ENCODE data around the gene FCF1.

FCF1 gene, protein sequence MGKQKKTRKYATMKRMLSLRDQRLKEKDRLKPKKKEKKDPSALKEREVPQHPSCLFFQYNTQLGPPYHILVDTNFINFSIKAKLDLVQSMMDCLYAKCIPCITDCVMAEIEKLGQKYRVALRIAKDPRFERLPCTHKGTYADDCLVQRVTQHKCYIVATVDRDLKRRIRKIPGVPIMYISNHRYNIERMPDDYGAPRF

DNA sequence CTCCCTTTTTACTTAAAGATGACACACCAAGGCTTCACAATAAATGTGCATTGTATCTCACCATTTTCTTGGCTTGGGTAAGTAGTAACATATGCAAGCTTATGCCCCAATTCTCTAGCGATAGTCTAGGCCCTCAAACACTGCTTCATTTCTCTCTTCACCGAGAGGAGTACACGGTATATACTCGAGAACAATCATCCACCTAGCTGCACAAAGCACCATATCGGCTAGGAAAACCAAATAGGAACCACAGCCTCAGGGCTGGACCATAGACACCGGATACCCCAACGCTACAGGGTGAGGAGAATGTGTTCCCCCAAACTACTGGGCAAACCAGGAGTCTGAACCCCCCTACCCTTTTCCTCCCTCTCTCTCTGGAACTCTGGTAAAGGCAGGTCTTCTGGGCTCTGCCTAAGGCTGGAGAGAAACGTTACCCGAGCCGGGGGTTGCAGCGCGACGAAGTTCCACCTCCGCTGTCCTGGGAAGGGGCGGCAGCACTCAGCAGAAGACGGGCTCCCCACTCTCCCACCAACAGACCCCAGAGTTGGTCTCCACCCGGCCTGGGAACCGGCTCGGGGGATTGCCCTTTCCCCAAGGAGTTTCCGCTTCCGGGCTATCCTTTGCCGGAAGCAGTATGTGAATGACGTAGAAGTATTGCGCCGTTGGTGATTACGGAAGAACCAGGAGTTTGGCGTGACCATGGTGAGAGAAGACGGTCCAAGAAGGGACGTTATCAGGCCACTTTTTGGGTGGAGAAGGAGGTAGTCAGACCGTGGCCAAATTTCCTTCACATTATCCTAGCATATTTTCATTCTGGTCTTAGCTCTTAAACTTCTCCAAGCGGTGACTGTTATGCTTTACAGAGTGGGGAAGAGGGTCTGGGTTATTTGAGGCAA is at the start of gene FCF1, which contains the start of gene AREL1:
TSS of gene FCF1 (plus strand) at position 646 of the 896 bp plus-strand sequence. CDS start at position 700, 54 bp downstream.
TSS of gene AREL1 (minus strand) at position 582 of the 896 bp plus-strand sequence. CDS start 27,465 bp downstream, outside the sequence.
- in situ Hi-C loops (cut with HindIII; ENCODE audit: low sequenced_read_pairs): no loop called here

DNA sequence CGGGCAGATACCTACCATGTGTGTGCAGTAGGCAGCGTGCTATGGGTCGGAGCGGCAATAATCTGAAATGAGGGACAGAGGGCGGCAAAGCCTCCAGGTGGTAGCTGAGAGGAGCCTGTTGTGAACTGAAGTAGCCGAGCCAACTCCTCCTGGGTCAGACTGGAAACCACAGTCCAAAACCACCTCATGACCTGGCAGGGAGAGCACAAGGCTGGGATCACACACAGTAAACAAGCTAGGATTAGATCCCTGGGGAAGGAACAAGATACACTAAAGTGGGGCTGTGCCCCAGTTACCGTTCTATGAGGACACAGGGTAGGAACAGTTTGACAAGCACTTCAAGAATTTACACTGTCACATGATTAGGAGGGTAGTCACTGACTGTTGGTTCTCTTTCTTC is 49.1 kb upstream of the FCF1 start:
- in situ Hi-C loops (cut with HindIII; ENCODE audit: low sequenced_read_pairs): loop anchor here (5.0 kb wide), 1 partner anchor 42 kb away; no protein-coding TSS in a partner anchor

DNA sequence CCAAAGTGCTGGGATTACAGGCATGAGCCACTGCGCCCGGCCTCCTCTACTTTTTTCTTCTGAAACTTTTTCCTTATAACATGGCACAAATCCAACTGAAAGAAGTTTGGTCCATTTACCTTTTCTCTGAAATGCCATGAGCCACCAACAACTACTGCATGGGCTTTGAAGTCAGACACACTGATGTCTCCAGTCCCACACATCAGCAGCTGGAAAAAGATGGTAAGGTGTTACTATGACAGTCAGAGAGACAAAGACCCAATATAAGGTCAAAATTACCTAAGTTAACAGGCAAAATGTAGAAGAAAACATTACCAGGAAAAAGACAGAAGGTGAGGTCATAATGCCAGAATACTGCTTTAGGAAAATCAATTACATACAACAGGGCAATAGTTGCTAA is 48.2 kb upstream of the FCF1 start:
- in situ Hi-C loops (cut with HindIII; ENCODE audit: low sequenced_read_pairs): loop anchor here (5.0 kb wide), 1 partner anchor 42 kb away; no protein-coding TSS in a partner anchor

DNA sequence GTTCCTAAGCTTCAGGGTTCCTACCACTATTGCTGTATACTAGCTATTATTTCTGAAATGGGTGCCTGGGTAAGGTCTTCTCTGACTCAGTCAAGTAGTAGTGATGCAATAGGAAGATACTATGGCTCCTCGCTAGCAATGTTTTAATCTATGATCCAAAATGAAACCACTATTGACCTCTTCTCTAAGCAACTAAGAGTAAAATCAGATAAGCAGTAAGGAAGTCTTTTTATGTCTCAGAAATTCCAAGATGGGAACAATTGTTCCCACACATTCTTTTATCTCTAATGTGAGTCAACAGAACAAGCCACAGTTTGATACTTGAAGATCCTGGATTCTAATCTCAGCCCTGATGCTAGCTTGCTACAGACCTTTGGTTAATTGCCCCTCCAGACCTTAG is 45.2 kb upstream of the FCF1 start:
- in situ Hi-C loops (cut with HindIII; ENCODE audit: low sequenced_read_pairs): no loop called here

DNA sequence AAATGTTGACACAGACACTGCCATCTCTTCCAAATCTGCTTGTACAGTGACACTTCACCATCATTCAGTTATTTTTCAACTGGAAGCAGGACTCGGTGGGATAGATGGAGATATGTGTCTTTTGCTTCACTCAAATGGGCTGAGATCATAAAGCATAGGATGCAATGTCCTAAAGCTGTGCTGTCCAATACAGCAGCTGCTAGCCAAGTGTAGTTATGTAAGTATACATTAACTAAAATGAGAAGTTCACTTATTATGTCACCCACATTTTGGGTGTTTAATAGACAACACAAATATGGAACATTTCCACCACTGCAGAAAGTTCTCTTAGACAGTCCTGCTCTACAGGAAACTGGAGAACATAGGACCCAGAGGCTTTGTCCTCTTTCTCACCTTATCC is 43.7 kb upstream of the FCF1 start:
- in situ Hi-C loops (cut with HindIII; ENCODE audit: low sequenced_read_pairs): no loop called here

DNA sequence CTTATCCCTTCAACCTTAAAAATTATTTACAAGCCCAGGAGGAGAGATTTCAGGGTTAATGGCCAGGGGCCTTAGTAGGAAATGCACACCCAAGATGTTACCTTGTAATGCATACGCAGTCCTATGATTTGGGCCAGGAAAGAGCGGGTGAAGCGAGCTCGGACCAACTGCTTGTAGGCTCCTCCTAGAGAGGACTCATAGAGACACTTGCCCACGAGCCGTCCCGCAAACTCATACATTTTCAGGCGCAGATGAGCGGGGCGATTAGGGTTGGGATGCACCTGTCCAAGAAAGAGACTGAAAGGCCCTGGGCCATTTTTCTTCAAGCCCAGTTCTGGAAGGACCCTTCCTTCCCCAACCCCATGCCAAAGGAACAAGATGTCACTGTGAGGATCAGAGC is 43.1 kb upstream of the FCF1 start:
- in situ Hi-C loops (cut with HindIII; ENCODE audit: low sequenced_read_pairs): no loop called here

DNA sequence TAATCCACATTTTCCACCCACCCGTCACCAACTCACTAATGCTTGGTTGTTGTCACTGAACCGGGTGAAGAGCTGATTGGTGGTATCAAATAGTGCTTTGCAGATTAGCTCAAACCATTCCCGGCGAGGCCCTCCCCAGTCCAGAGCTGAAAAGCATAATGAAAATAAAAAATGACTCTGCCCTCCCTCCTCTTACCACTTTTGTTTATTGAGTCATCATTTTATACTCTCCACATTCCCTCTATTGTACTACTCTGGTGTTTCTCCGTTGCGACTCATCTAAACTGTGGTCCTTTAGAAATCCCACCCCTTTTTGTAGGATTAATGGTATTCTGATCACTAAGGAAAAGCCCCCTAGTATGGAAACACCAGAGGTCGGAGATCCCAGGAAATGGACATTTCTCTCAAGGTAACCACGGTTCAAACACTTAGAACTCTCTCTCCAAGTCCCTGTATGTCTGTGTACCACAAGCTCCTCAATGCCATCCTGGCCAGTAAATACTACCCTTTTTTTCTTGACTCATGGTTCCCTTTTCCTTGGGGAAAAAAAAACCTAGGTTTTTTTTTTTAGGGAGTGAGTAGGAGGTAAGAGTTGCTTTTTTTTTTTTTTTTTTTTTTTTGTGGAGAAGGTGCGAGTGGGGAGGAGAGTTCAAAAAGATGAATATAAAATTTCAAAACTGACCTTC is 42.1 kb upstream of the FCF1 start:
- in situ Hi-C loops (cut with HindIII; ENCODE audit: low sequenced_read_pairs): no loop called here

DNA sequence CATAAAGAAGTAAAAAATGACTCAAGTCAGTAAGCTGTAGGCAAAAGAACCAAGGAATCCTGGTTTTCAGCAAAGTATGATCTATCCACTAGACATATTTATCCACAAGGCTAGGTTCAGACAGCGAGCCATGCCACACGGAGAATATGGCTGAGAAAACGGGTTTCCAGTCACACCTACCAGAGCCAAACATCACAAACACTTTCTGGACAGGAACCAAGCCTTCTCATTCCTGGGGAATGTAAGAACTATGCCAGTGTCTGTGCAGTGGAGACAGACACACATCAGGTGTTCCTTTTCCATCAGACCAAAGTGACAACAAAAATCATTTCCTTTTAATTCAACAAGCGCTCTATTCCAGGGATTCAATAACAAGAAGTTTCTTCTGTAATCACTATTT is 41.2 kb upstream of the FCF1 start:
- in situ Hi-C loops (cut with HindIII; ENCODE audit: low sequenced_read_pairs): no loop called here

DNA sequence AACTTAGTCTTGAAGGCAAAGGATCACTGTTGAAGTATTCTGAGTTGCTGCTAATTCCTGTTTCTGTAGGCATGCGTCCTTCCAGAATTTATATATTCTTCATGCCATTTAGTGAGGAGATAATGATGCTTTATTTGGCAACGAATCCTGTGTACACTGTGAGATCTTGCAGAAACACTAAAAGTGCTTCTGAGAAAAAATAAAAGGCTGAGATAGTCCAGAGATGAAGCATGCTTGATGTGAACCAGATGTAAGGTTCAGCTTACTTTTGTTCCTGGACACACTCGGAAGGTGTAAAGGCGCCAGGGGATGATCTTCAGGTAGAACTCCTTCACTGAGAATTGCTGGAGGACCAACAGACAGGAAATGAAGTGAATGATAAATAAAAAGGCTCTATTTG is 39.2 kb upstream of the FCF1 start:
- in situ Hi-C loops (cut with HindIII; ENCODE audit: low sequenced_read_pairs): no loop called here

DNA sequence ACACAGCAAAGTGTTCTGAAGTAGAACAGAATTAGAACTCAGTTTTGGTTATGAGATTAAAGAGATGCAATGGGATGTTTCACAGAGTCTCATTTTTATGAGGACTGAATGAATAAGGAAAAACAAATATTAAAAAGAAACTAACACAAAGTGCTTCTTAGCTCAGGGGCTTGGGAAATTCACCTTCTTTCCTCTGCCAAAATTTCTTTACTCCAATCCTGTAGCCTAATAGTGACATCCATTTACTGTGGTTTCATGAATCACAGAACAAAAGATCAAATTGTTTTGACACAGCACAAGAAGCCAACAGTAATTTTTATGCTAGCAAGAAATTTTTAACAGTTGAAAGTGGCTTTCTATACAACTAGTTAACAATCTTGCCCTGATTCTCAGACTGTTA is 37.7 kb upstream of the FCF1 start:
- in situ Hi-C loops (cut with HindIII; ENCODE audit: low sequenced_read_pairs): no loop called here

DNA sequence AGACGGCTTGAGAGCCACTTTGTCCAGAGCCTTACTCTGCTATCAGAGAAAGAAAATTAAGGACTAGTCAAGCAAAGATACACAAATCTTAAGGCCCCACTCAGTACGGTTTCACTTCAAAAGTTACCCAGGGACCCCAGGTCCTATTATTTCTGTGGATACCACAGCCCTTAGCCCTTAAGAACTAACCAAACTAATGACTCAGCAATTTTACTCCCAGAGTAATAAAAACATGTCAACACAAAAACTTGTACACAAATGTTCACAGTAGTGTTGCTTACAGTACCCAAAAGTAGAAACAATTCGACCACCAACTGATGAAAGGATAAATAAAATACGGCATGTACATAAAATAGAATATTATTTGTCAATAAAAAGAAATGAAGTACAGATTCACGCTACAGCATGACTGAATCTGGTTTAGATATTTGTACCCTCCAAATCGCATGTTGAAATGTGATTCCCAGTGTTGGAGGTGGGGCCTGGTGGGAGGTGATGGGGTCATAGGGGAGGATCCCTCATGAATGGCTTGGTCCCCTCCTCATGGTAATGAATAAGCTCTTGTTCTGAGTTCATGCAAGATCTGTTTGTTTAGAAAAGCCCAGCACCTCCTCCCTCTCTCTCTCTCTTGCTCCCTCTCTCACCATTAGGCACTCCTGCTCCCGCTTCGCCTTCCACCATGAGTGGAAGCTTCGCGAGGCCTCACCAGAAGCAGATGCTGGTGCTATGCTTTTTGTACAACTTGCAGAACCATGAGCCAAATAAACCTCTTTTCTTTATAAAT is 30.6 kb upstream of the FCF1 start:
- in situ Hi-C loops (cut with HindIII; ENCODE audit: low sequenced_read_pairs): no loop called here

DNA sequence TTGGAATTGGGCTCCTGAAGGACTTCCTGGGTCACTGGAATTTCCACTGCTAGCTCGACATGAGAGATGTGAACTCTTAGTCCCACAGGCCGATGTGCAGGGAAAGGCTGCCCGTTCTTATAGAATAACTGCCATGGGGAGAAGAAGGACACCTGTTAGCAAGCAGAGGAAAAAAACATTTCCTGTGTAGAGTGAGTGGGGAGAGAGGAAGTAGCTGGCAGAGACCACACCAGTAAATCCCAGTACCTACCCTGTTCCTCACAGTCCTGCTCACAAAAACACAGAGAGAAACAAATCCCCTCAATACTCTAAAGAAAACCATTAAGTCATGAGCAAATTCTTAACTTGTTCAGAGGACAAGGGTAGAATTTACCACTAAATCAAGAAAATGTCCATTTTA is 29.5 kb upstream of the FCF1 start:
- in situ Hi-C loops (cut with HindIII; ENCODE audit: low sequenced_read_pairs): no loop called here

DNA sequence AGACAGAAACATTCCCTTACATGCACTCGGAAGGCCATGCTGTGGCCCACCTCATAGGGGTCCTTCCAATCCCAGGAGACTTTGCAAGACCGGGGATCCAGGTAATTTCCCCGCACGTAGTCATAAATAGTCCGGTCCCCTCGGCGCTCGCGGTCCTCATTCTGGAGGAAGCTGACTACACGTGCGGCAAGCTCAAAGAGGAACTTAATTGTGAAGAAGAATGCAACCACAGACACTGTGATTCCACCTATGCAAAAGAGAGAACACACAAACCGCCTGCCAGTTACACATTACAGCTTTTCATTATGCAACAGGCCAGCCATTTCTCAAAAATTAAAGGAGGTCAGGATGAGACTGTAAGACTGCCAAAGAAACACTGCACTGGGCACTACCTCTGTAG is 28.5 kb upstream of the FCF1 start:
- in situ Hi-C loops (cut with HindIII; ENCODE audit: low sequenced_read_pairs): no loop called here

DNA sequence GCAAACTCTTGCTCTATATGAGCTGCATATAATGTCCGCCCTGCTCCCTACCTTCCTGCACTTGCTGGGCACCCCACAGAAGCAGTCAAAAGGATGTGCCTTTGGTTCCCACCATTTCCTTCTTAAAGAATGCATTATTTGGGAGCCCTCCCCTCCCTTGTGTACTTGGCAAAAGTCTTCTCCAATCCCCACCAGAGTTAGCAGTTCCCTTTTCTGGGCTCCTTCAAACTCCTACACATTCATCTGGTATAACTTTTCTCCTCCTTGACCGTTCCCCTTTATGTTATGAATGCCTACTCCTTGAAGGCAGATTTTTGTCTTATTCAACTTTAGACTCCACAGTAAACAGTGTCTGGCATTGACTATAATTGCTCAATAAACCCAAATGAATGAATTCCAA is 27.9 kb upstream of the FCF1 start:
- in situ Hi-C loops (cut with HindIII; ENCODE audit: low sequenced_read_pairs): no loop called here

DNA sequence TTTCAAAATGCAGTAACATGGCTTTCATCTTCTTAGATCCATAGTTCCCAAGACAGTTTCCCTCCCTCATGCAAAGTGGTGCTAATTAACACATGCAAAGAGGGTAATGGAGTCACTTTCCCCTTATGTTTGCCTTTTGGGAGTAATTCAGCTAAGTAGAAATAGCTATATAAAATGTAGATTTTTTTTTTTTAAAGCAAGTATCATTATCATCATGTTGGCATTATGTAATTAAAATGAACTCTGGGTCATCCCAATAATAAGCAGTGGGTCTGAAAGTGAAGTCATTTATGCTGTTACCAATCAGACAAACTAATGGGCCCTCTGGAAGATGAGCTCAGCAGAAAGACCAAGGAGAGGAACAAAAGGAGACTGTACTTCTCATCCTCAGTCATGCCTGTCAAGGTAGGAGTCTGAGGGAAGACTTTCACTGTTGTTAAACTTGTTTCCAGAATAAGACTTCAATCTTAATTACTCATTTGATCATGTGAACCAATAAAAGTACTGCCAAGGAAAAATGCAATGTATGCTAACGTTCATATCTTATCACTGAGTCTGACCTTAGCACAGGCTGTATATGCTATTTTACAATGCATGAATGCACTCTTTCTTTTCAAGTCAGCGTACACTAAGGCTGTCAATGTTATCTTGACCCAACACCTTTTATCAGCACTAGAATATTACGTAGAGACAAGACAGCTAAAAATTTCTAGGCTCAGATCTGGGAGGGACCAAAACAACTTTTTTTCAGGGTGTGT is 26.8 kb upstream of the FCF1 start:
- in situ Hi-C loops (cut with HindIII; ENCODE audit: low sequenced_read_pairs): no loop called here

DNA sequence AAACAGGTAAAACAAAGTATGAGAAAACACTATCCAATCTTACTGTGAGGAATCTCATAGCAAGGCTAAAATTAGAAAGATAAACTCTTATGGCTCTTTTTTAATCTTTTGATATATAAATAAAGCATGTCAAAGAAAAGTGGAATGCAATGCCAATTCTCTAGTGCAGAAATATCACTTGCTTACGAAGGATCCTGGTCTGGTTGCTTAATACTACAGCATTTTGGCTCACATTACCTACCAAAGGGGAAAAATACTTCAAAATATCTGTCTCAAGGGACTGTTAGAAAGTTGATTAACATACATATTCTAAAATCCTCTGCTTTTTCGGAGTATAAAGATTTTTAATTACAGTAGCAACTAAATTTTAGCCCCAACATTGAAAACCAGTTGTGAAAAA is 21.5 kb upstream of the FCF1 start:
- in situ Hi-C loops (cut with HindIII; ENCODE audit: low sequenced_read_pairs): loop anchor here (5.0 kb wide), 1 partner anchor 51 kb away; no protein-coding TSS in a partner anchor

DNA sequence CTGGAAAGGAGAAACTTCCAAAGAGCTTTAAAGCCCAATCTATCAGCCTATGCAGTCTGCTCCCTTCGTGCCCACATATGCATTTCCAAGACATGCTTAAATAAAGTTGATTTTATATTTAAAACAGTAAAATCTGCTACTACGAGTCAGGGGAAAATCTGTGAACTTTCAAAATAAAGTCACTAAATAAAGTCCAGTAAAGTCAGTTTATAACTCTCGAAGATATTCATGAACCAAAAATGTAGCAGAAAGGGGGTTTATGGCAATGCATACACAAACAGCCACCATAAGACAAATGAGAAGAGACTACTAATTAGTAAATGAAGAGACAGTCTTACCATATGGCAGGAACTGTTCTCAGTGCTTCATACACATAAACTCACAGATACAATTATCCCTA is 19.8 kb upstream of the FCF1 start:
- in situ Hi-C loops (cut with HindIII; ENCODE audit: low sequenced_read_pairs): loop anchor here (5.0 kb wide), 1 partner anchor 49 kb away; no protein-coding TSS in a partner anchor

DNA sequence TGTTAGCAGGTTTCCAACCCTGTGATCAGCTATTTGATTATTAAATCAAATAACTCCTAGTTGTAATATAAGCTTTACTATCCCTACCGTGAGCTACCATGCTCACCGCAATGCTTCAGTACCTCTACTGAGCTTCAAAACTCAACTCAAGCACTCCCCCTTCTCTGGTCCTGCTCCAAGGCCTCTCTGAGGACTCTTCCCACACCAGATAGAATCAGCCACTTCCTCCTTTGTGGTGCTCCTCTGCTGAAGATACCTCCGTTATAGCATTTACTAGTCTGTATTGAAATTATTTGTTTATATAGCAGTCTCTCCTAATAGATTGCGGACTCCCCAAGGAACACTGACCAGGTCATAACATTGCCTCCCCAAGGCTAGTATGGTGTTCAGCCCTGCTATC is 17.5 kb upstream of the FCF1 start:
- in situ Hi-C loops (cut with HindIII; ENCODE audit: low sequenced_read_pairs): loop anchor here (5.0 kb wide), 1 partner anchor 43 kb away; no protein-coding TSS in a partner anchor

DNA sequence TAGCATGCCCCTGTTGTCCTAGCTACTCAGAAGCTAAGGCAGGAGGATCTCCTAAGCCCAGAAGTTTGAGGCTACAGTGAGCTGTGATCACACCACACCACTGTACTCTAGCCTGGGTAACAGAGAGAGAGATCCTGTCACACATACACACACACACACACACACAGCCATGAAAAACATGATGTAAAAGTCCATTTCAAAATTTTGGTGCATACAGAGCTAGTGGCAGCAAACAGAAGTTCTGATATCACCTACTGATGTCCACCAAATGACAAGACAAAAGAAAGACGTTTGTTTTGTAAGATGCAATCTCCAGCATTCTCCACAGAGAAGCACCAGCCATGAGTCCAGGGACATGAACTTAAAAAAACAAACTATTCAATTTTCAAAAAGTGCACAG is 15.9 kb upstream of the FCF1 start:
- in situ Hi-C loops (cut with HindIII; ENCODE audit: low sequenced_read_pairs): loop anchor here (5.0 kb wide), 1 partner anchor 45 kb away; no protein-coding TSS in a partner anchor

DNA sequence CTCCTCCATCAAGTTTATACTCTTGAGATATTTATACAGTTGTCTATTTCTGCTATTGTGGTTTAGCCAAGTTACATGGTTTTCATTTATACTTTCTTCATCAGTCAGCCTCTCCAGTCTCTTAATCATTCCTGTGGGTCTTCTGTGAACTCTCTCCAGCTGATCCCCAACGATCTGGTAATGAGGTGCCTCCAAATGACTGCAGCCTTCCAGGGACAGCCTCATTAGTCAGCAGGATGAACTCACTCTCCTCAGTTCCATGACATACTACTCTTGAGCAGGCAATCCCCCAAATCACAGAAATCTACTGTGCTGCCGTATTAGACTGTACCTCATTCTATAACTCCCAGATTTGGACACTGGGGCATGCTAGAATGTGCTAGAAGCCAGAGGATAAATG is 15.4 kb upstream of the FCF1 start:
- in situ Hi-C loops (cut with HindIII; ENCODE audit: low sequenced_read_pairs): loop anchor here (5.0 kb wide), 1 partner anchor 45 kb away; no protein-coding TSS in a partner anchor
